Measurements from ENCODE around the gene MYO3B. TPM values are rescaled to one million over a fixed set of nuclear protein-coding genes. Genes with fewer than 3 reads are reported as not detected.

MYO3B gene
- total RNA-seq, 1 donor from 2014 or later = not detected

- no peak for DNase-seq (ENCODE audit: low spot score)
- no peaks in the 10 kb centered on the region for H3K27me3 Mint-ChIP-seq (ENCODE audit: low read depth)
- no peak overlapping the region for H3K4me3 Mint-ChIP-seq (ENCODE audit: unreplicated experiment)
- H3K36me3 Mint-ChIP-seq (ENCODE audit: low read depth) = no peaks in the 10 kb centered on the region
- H3K9me3 Mint-ChIP-seq (ENCODE audit: low read depth) = peaks cover 5% of the 10 kb centered on the region
- peaks cover 16% of the 10 kb centered on the region for H3K4me1 Mint-ChIP-seq (ENCODE audit: low read depth)
- TF ChIP-seq CTCF (IDR thresholded peaks at IDR 0.05) = no peak
- H3K27ac Mint-ChIP-seq (ENCODE audit: unreplicated experiment) = no peak overlapping the region
Measured at GRCh38 chr2:170313347-170313991, 135.5 kb downstream of the MYO3B start.

- Mint-ChIP-seq H3K4me1 (ENCODE audit: low read depth) (peaks cover 16% of the 10 kb centered on the region), H3K9me3 (ENCODE audit: low read depth) (peaks cover 5% of the 10 kb centered on the region), H3K27ac (ENCODE audit: unreplicated experiment) (no peak overlapping the region), H3K36me3 (ENCODE audit: low read depth) (no peaks in the 10 kb centered on the region), H3K4me3 (ENCODE audit: unreplicated experiment) (no peak overlapping the region), H3K27me3 (ENCODE audit: low read depth) (no peaks in the 10 kb centered on the region)
- no peak for DNase-seq (ENCODE audit: low spot score)
- TF ChIP-seq CTCF (IDR thresholded peaks at IDR 0.05) = no peak
Measured at GRCh38 chr2:170313992-170314348, 136.0 kb downstream of the MYO3B start.

GRCh38 chr2:170314744-170315447, 136.9 kb downstream of the MYO3B start:
- H3K4me3 Mint-ChIP-seq (ENCODE audit: unreplicated experiment) = no peak overlapping the region
- H3K27ac Mint-ChIP-seq (ENCODE audit: unreplicated experiment) = no peak overlapping the region
- DNase-seq (ENCODE audit: low spot score) = no peak
- H3K36me3 Mint-ChIP-seq (ENCODE audit: low read depth) = peaks cover 2% of the 10 kb centered on the region
- peaks cover 15% of the 10 kb centered on the region for H3K9me3 Mint-ChIP-seq (ENCODE audit: low read depth)
- H3K27me3 Mint-ChIP-seq (ENCODE audit: low read depth) = no peaks in the 10 kb centered on the region
- TF ChIP-seq CTCF (IDR thresholded peaks at IDR 0.05) = no peak
- H3K4me1 Mint-ChIP-seq (ENCODE audit: low read depth) = peaks cover 16% of the 10 kb centered on the region

- DNase-seq (ENCODE audit: low spot score) = no peak
- H3K36me3 Mint-ChIP-seq (ENCODE audit: low read depth) = peaks cover 4% of the 10 kb centered on the region
- peaks cover 6% of the 10 kb centered on the region for H3K4me1 Mint-ChIP-seq (ENCODE audit: low read depth)
- no peak overlapping the region for H3K27ac Mint-ChIP-seq (ENCODE audit: unreplicated experiment)
- TF ChIP-seq CTCF (IDR thresholded peaks at IDR 0.05) = no peak
- peaks cover 20% of the 10 kb centered on the region for H3K9me3 Mint-ChIP-seq (ENCODE audit: low read depth)
- H3K27me3 Mint-ChIP-seq (ENCODE audit: low read depth) = peaks cover 2% of the 10 kb centered on the region
- H3K4me3 Mint-ChIP-seq (ENCODE audit: unreplicated experiment) = no peak overlapping the region
Measured at GRCh38 chr2:170320948-170321347, 143.0 kb downstream of the MYO3B start.

- H3K4me3 Mint-ChIP-seq (ENCODE audit: unreplicated experiment) = no peak overlapping the region
- H3K27me3 Mint-ChIP-seq (ENCODE audit: low read depth) = peaks cover 3% of the 10 kb centered on the region
- peaks cover 2% of the 10 kb centered on the region for H3K4me1 Mint-ChIP-seq (ENCODE audit: low read depth)
- peaks cover 4% of the 10 kb centered on the region for H3K36me3 Mint-ChIP-seq (ENCODE audit: low read depth)
- DNase-seq (ENCODE audit: low spot score) = no peak
- peaks cover 20% of the 10 kb centered on the region for H3K9me3 Mint-ChIP-seq (ENCODE audit: low read depth)
- no peak for TF ChIP-seq CTCF (IDR thresholded peaks at IDR 0.05)
- H3K27ac Mint-ChIP-seq (ENCODE audit: unreplicated experiment) = no peak overlapping the region
Measured at GRCh38 chr2:170321526-170321925, 143.6 kb downstream of the MYO3B start.

Data from chondrocyte (in vitro differentiated cells).